ENCODE measurements around the gene CRISPLD2. TPM values are rescaled to one million over a fixed set of nuclear protein-coding genes. Genes with fewer than 3 reads are reported as not detected.

The CRISPLD2 gene
- total and polyA plus RNA-seq, 2 donors (not counting 1 experiment from before 2014, with no cell fraction given) = 37.0 to 96.2 TPM

- DNase-seq (ENCODE audit: low read depth in 2 of 2) = no peak
- no peak overlapping the region for H3K27ac ChIP-seq (ENCODE audit: insufficient read depth, low read length)
- no peak overlapping the region for H3K4me3 ChIP-seq (replicated peaks in 1 of 4; ENCODE audit: control extremely low read depth in 1 of 4, insufficient read depth in 1 of 4, low read depth in 3 of 4, low read length in 4 of 4)
- H3K9ac ChIP-seq (ENCODE audit: insufficient read depth, low read length) = no peak overlapping the region
- H3K36me3 ChIP-seq (ENCODE audit: control insufficient read depth, insufficient read depth, low read length) = peaks cover 1% of the 10 kb centered on the region
- H2AFZ ChIP-seq (ENCODE audit: low read length) = no peak overlapping the region
- H3K27me3 ChIP-seq (ENCODE audit: control insufficient read depth, insufficient read depth, low read length) = no peaks in the 10 kb centered on the region
- no peak for TF ChIP-seq EZH2 (IDR thresholded peaks at IDR 0.05; ENCODE audit: low read length, missing control alignments)
- no peak for TF ChIP-seq CTCF (conservative IDR thresholded peaks at IDR 0.05 in 1 of 2, IDR thresholded peaks at IDR 0.05 in 1 of 2; ENCODE audit: low read depth in 1 of 2, low read length in 2 of 2)
- H3K9me3 ChIP-seq (ENCODE audit: control insufficient read depth, insufficient read depth, low read depth, low read length) = no peaks in the 10 kb centered on the region
- no peaks in the 10 kb centered on the region for H3K79me2 ChIP-seq (ENCODE audit: control insufficient read depth, insufficient read depth, low read length)
- H3K4me2 ChIP-seq (ENCODE audit: extremely low read depth, insufficient read depth, low read length) = no peak overlapping the region
- no peaks in the 10 kb centered on the region for H4K20me1 ChIP-seq (ENCODE audit: control insufficient read depth, extremely low read depth, insufficient read depth, low read length)
- peaks cover 8% of the 10 kb centered on the region for H3K4me1 ChIP-seq (ENCODE audit: control insufficient read depth, extremely low read depth, insufficient read depth, low read length)
Measured at GRCh38 chr16:84893467-84893848, 73.7 kb downstream of the CRISPLD2 start.

- Histone ChIP-seq H4K20me1 (ENCODE audit: control insufficient read depth, extremely low read depth, insufficient read depth, low read length) (no peaks in the 10 kb centered on the region), H3K9ac (ENCODE audit: insufficient read depth, low read length) (no peak overlapping the region), H3K4me2 (ENCODE audit: extremely low read depth, insufficient read depth, low read length) (no peak overlapping the region), H3K27ac (ENCODE audit: insufficient read depth, low read length) (no peak overlapping the region), H3K4me3 (replicated peaks in 1 of 4; ENCODE audit: control extremely low read depth in 1 of 4, insufficient read depth in 1 of 4, low read depth in 3 of 4, low read length in 4 of 4) (no peak overlapping the region), H3K9me3 (ENCODE audit: control insufficient read depth, insufficient read depth, low read depth, low read length) (no peaks in the 10 kb centered on the region), H2AFZ (ENCODE audit: low read length) (no peak overlapping the region), H3K36me3 (ENCODE audit: control insufficient read depth, insufficient read depth, low read length) (peaks cover 1% of the 10 kb centered on the region), H3K79me2 (ENCODE audit: control insufficient read depth, insufficient read depth, low read length) (no peaks in the 10 kb centered on the region), H3K27me3 (ENCODE audit: control insufficient read depth, insufficient read depth, low read length) (no peaks in the 10 kb centered on the region), H3K4me1 (ENCODE audit: control insufficient read depth, extremely low read depth, insufficient read depth, low read length) (peaks cover 4% of the 10 kb centered on the region)
- TF ChIP-seq CTCF (conservative IDR thresholded peaks at IDR 0.05 in 1 of 2, IDR thresholded peaks at IDR 0.05 in 1 of 2; ENCODE audit: low read depth in 1 of 2, low read length in 2 of 2) (no peak), EZH2 (IDR thresholded peaks at IDR 0.05; ENCODE audit: low read length, missing control alignments) (no peak)
- DNase-seq (ENCODE audit: low read depth in 2 of 2) = peak in 1 of 2 donors; percentile 71
Measured at GRCh38 chr16:84893849-84894599, 74.2 kb downstream of the CRISPLD2 start.

GRCh38 chr16:84895016-84895415 is 75.2 kb downstream of the CRISPLD2 start:
- peaks cover 3% of the 10 kb centered on the region for H3K36me3 ChIP-seq (ENCODE audit: control insufficient read depth, insufficient read depth, low read length)
- no peak overlapping the region for H3K4me2 ChIP-seq (ENCODE audit: extremely low read depth, insufficient read depth, low read length)
- no peak for DNase-seq (ENCODE audit: low read depth in 2 of 2)

More at GRCh38 chr16:84895016-84895415, 75.2 kb downstream of the CRISPLD2 start:
- H3K9me3 ChIP-seq (ENCODE audit: control insufficient read depth, insufficient read depth, low read depth, low read length) = no peaks in the 10 kb centered on the region
- H2AFZ ChIP-seq (ENCODE audit: low read length) = no peak overlapping the region
- TF ChIP-seq CTCF (conservative IDR thresholded peaks at IDR 0.05 in 1 of 2, IDR thresholded peaks at IDR 0.05 in 1 of 2; ENCODE audit: low read depth in 1 of 2, low read length in 2 of 2) = no peak
- no peak for TF ChIP-seq EZH2 (IDR thresholded peaks at IDR 0.05; ENCODE audit: low read length, missing control alignments)
- H3K27me3 ChIP-seq (ENCODE audit: control insufficient read depth, insufficient read depth, low read length) = no peaks in the 10 kb centered on the region
- H3K4me1 ChIP-seq (ENCODE audit: control insufficient read depth, extremely low read depth, insufficient read depth, low read length) = peaks cover 4% of the 10 kb centered on the region
- no peak overlapping the region for H3K27ac ChIP-seq (ENCODE audit: insufficient read depth, low read length)
- H3K79me2 ChIP-seq (ENCODE audit: control insufficient read depth, insufficient read depth, low read length) = no peaks in the 10 kb centered on the region
- H3K4me3 ChIP-seq (replicated peaks in 1 of 4; ENCODE audit: control extremely low read depth in 1 of 4, insufficient read depth in 1 of 4, low read depth in 3 of 4, low read length in 4 of 4) = no peak overlapping the region
- no peak overlapping the region for H3K9ac ChIP-seq (ENCODE audit: insufficient read depth, low read length)
- no peaks in the 10 kb centered on the region for H4K20me1 ChIP-seq (ENCODE audit: control insufficient read depth, extremely low read depth, insufficient read depth, low read length)
